22Rv1 (cell line): Measurements from ENCODE around the gene APC.

Experiments
- H3K27ac ChIP-seq: fragments of 450-650 bp; 2 replicates; pipeline ENCODE4 v1.5.1; 2017
- CTCF ChIP-seq: fragments of 450-650 bp; IDR thresholded peaks from 2 replicates; pipeline ENCODE4 v1.5.1; 2017; ENCODE audit warnings: mild to moderate bottlenecking
- ZFX ChIP-seq: fragments of 450-650 bp; IDR thresholded peaks from 2 replicates; pipeline ENCODE4 v1.6.1; 2017; ENCODE audit warnings: antibody characterized with exemption, borderline replicate concordance

Gene APC

GRCh38 chr5:112694853-112695709 lies 42.6 kb upstream of the APC start:
- TF ChIP-seq ZFX (no peak), CTCF (no peak)
- no peak overlapping the region for H3K27ac ChIP-seq

- no peak overlapping the region for H3K27ac ChIP-seq
- TF ChIP-seq CTCF (no peak), ZFX (no peak)
These were observed 40.9 kb upstream of the APC start for GRCh38 chr5:112696786-112697185.

GRCh38 chr5:112697322-112697721 lies 40.4 kb upstream of the APC start:
- H3K27ac ChIP-seq: no peak overlapping the region
- TF ChIP-seq CTCF (no peak), ZFX (no peak)

- H3K27ac ChIP-seq: no peak overlapping the region
- TF ChIP-seq ZFX (no peak), CTCF (no peak)
These were observed 39.9 kb upstream of the APC start for GRCh38 chr5:112697833-112698232.

GRCh38 chr5:112703866-112704820 lies 33.5 kb upstream of the APC start:
- TF ChIP-seq CTCF: no peak
- no peak for TF ChIP-seq ZFX
- no peak overlapping the region for H3K27ac ChIP-seq

GRCh38 chr5:112706446-112707016 lies 31.2 kb upstream of the APC start:
- TF ChIP-seq CTCF: no peak
- no peak for TF ChIP-seq ZFX
- H3K27ac ChIP-seq: peak overlapping the region; percentile 78
